Tibial artery (tissue), 4 donors: ENCODE measurements around the gene ZNF74.
A peak's percentile ranks its signal among the peaks of the same experiment; 100 is the strongest.

ENCODE experiments used
- DNase-seq, 2 donors: peaks; one replicate each; pipeline ENCODE4 v3.0.0-alpha.2; 2019
- H3K27ac ChIP-seq, 2 donors: fragments of 200-600 bp; sonication (generic) in 1 of 2; 1 replicate in 1 of 2; 2 replicates in 1 of 2; pipeline ENCODE4 v1.5.1; 2018 to 2019; ENCODE audit warnings: mild to moderate bottlenecking in 1 of 2
- H3K27me3 ChIP-seq, 2 donors: fragments of 200-600 bp; sonication (generic) in 1 of 2; one replicate each; pipeline versions ENCODE4 v1.5.1 to v1.6.0; 2016 to 2019
- H3K36me3 ChIP-seq, 3 donors: fragments of 200-600 bp; sonication (generic) in 2 of 3; one replicate each; pipeline ENCODE4 v1.5.1; 2016 to 2019; ENCODE audit warnings: mild to moderate bottlenecking in 2 of 3
- H3K4me1 ChIP-seq, 4 donors: fragments of 200-600 bp; sonication (generic) in 2 of 4; 1 replicate in 3 of 4; 2 replicates in 1 of 4; pipeline ENCODE4 v1.5.1; 2016 to 2019
- H3K4me3 ChIP-seq, 2 donors: fragments of 200-600 bp; sonication (generic) in 1 of 2; 1 replicate in 1 of 2; 2 replicates in 1 of 2; pipeline ENCODE4 v1.5.1; 2018 to 2019; ENCODE audit warnings: mild to moderate bottlenecking in 2 of 2
- H3K9me3 ChIP-seq, 3 donors: fragments of 200-600 bp; sonication (generic) in 1 of 3; one replicate each; pipeline ENCODE4 v1.5.1; 2016 to 2019
- intact Hi-C: fragments of 100-400 bp; cut with DNase I; formaldehyde crosslinking; loops from one replicate; pipeline ENCODE4 v1.15.0; 2023; ENCODE audit warnings: low total_unique reads
- TF ChIP-seq, protein P1 (sequence below), 2 experiments: fragments of 200-600 bp in 1 of 2; fragments of 450-650 bp in 1 of 2; IDR thresholded peaks; one replicate each; pipeline ENCODE4 v1.5.1; 2017 to 2019; ENCODE audit warnings: antibody characterized with exemption in 2 of 2, mild to moderate bottlenecking in 1 of 2, moderate library complexity in 1 of 2

ZNF74 gene

DNA sequence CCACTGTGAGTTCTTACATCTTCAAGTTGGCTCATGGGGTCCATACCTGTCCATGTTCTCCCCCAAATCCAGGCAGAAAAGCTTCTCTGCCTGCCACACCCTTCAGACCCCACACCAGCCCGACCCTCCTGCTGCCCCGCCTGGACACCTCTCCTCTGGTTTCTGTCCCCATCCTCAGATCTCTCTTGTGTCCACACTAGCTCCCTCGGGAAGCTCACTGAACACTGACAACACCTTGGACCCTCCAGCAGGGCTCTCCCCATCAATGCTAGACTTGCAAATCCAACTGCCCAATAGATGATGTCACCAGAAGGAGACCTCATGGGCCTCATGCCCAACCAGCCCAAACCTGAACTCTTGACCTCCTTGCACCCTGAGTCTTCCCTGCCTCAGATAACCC lies 40.8 kb downstream of the ZNF74 start:
- TF ChIP-seq, protein P1, sequence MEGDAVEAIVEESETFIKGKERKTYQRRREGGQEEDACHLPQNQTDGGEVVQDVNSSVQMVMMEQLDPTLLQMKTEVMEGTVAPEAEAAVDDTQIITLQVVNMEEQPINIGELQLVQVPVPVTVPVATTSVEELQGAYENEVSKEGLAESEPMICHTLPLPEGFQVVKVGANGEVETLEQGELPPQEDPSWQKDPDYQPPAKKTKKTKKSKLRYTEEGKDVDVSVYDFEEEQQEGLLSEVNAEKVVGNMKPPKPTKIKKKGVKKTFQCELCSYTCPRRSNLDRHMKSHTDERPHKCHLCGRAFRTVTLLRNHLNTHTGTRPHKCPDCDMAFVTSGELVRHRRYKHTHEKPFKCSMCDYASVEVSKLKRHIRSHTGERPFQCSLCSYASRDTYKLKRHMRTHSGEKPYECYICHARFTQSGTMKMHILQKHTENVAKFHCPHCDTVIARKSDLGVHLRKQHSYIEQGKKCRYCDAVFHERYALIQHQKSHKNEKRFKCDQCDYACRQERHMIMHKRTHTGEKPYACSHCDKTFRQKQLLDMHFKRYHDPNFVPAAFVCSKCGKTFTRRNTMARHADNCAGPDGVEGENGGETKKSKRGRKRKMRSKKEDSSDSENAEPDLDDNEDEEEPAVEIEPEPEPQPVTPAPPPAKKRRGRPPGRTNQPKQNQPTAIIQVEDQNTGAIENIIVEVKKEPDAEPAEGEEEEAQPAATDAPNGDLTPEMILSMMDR (IDR thresholded peaks at IDR 0.05), result no peak
- Histone ChIP-seq H3K27me3 (no peaks in the 10 kb centered on the region), H3K4me1 (peaks cover 0 to 63% (median 25%) of the 10 kb centered on the region in 4 donors), H3K36me3 (peaks cover 0 to 11% (median 9%) of the 10 kb centered on the region in 3 donors), H3K9me3 (no peaks in the 10 kb centered on the region), H3K27ac (no peak overlapping the region), H3K4me3 (no peak overlapping the region)
- intact Hi-C loops, result loop anchor here (5.0 kb wide), 1 partner anchor 63 kb away; the partner anchor contains the start of gene KLHL22
- DNase-seq, result peak in 1 of 2 donors; percentile 47

DNA sequence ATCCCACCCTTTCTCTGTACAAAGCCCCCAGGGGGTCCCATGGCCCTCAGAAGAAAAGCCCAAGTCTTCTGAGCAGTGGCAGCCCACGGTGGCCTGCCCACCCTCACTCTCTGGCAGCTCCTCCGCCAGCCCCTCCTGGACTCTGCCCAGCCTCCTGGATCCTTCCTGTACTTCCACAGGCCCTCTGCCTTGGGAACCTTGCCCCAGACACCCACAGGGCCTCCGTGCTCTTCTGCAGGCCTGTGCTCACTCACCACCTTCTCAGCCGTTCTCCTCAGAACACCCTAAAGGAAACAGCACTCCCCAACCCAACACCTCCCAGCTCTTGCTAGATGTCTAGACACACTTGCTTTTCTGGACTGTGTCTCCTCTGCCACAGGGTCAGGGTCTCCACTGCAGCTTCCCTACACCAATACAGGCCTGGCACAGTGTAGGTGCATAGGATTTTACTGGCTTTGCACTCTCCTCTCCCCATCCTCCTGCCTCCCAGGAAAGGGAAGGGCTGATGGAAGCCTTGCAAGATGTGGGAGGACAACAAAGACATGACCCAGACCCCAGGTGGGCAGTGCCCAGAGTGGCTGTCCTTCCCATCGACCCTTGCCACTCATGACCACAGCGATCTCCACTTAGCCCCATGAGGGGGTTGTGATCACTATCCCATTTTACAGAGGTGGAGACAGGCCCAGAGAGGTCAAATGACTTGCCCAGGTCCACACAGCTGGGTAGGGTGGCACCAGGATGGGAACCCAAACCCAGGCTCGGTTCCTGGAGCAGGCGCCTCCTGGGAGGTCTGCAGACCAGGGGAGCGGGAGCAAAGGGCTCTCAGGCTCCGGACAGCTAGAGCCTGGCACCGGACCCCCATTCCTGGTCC lies 41.7 kb downstream of the ZNF74 start:
- Histone ChIP-seq H3K27ac (peak overlapping the region; percentile 94 to 96), H3K27me3 (no peaks in the 10 kb centered on the region), H3K4me1 (peaks cover 0 to 56% (median 25%) of the 10 kb centered on the region in 4 donors), H3K9me3 (no peaks in the 10 kb centered on the region), H3K36me3 (peaks cover 0 to 2% (median 1%) of the 10 kb centered on the region in 3 donors), H3K4me3 (peak overlapping the region; percentile 78 to 89)
- intact Hi-C loops, result loop anchor here (5.0 kb wide), 1 partner anchor 62 kb away; the partner anchor contains the start of gene KLHL22
- TF ChIP-seq, protein P1 (IDR thresholded peaks at IDR 0.05), result no peak
- peak in 1 of 2 donors; percentile 56 for DNase-seq

DNA sequence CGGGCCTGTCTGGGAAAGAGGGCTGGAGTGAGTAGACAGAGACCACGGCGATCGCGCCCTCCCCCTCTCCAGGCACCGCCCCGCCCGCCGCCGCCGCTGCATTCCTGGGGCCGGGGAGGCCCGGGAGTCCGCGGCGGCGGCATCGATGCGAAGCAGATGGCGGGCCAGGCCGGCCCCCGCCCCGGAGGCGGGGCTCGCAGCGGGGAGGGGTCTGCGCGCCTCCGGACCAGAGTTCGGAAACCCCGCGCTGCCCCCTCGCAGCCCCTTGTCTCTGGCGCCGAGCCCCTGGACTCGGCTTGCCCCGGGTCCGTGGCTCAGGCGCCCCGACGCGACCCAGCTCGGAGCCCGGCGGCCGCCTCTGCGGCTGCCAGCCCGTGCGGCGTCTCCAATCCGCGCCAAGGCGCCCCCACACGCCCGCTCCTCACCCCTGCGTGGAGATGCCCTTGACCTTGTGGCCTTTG lies 42.4 kb downstream of the ZNF74 start:
- Histone ChIP-seq H3K36me3 (peaks cover 0 to 1% (median 0%) of the 10 kb centered on the region in 3 donors), H3K4me3 (peak overlapping the region; percentile 78 to 89), H3K9me3 (no peaks in the 10 kb centered on the region), H3K4me1 (peaks cover 0 to 49% (median 25%) of the 10 kb centered on the region in 4 donors), H3K27me3 (no peaks in the 10 kb centered on the region), H3K27ac (peak overlapping the region; percentile 94 to 96)
- peak in 1 of 2 donors; percentile 68 for DNase-seq
- intact Hi-C loops, result loop anchor here (5.0 kb wide), 1 partner anchor 61 kb away; the partner anchor contains the start of gene KLHL22
- TF ChIP-seq, protein P1 (IDR thresholded peaks at IDR 0.05), result no peak

DNA sequence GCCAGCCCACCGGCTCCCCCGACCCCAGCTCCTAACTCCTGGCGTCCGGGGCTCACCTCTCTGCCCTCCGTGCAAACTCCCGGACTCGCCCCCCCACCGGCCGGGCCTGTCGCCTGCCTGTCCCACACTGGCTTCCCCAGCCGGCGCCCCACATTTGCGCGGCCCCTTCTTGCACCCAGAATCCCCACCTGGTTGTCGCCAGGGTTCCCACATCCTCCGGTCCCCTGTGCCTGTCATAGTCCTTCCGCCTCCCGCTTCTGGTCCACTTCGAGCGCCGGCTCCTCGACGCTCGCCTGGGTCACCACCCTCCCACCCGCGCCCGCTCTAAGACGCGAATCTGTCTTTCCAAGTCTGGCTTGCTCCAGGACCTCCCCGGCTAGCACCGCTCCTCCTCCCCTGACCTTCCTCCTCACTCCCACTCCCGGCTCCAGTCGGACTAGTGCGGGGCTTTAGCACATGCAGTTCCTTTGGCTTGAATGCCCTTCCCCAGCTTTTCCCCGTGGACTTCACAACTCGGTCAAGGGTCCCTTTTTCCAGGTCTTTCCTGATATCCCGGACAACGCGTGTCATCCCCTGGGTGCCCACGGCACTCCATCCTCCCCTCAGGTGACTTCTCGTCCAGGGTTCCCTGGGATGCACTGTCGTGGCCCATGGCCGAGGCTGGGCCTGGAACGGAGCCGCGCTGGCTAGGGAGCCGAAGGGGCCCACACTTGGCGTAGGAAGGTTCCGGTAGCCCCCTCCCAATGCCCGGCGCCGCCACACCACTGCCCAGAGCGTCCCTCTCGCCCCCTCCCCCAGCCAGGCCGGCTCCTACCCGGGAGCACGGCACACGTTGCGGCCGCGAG lies 43.0 kb downstream of the ZNF74 start:
- intact Hi-C loops, result loop anchor here (5.0 kb wide), 1 partner anchor 60 kb away; the partner anchor contains the start of gene KLHL22
- Histone ChIP-seq H3K4me3 (peak overlapping the region; percentile 78 to 89), H3K9me3 (no peaks in the 10 kb centered on the region), H3K4me1 (peaks cover 0 to 46% (median 25%) of the 10 kb centered on the region in 4 donors), H3K36me3 (peaks cover 0 to 8% (median 0%) of the 10 kb centered on the region in 3 donors), H3K27ac (peak overlapping the region; percentile 94 to 96), H3K27me3 (no peaks in the 10 kb centered on the region)
- DNase-seq, result peak in 1 of 2 donors; percentile 76
- TF ChIP-seq, protein P1 (IDR thresholded peaks at IDR 0.05), result no peak
